GM12878 (cell line): Measurements from ENCODE around the gene CADPS. TPM values are rescaled to one million over a fixed set of nuclear protein-coding genes. Genes with fewer than 3 reads are reported as not detected.

Source experiments
- ATAC-seq: fragments of 200-7000 bp; cut with Tn5 transposase; 3 replicates; pipeline ENCODE4 v1.9.1; 2020; ENCODE audit warnings: mild to moderate bottlenecking, moderate library complexity
- BruUV-seq: library from RNA; stranded (reverse); fragments of 400-500 nt; replicated peaks from 2 replicates; lab custom pipeline; 2021; lab: Mats Ljungman, UMichigan
- CTCF ChIA-PET: fragments of 300-600 bp; sonication (Branson Sonifier 250); formaldehyde crosslinking; extraction: SDS; loops from one replicate; lab custom pipeline; 2021; ENCODE audit warnings: inconsistent platforms; lab: Yijun Ruan, JAX
- POLR2A ChIA-PET: fragments of 350-600 bp; formaldehyde crosslinking; extraction: SDS; loops from one replicate; lab custom pipeline; 2021; ENCODE audit warnings: inconsistent platforms; lab: Charles Lee
- RAD21 ChIA-PET: fragments of 300-600 bp; sonication (Branson Sonifier 250); formaldehyde crosslinking; loops from one replicate; lab custom pipeline; 2023; ENCODE audit warnings: antibody characterized with exemption; ENCODE audit not compliant: unreplicated experiment; lab: Charles Lee
- SMC1A ChIA-PET: fragments of 300-600 bp; sonication (Branson Sonifier 250); formaldehyde crosslinking; loops from one replicate; lab custom pipeline; 2023; ENCODE audit not compliant: unreplicated experiment, uncharacterized antibody; lab: Charles Lee
- DNase-seq: peaks from one replicate; pipeline ENCODE4 v3.0.0-alpha.2; 2011; ENCODE audit warnings: low read depth, low spot score
- FAIRE-seq: peaks from 3 replicates; lab custom pipeline; 2011; peaks lifted over from hg19 to GRCh38; lab: Jason Lieb, UNC
- H2AFZ ChIP-seq: 2 replicates; pipeline ENCODE4 v1.6.0; 2011; ENCODE audit warnings: low read depth, low read length, control low read depth; ENCODE audit not compliant: control insufficient read depth
- H3K27ac ChIP-seq: 2 replicates; pipeline ENCODE4 v1.5.1; 2011; ENCODE audit warnings: control low read depth; ENCODE audit not compliant: control insufficient read depth, insufficient read depth
- H3K27me3 ChIP-seq, 2 experiments: replicated peaks in 1 of 2; 2 replicates each; pipeline versions ENCODE4 v1.6.0 to v1.6.1; 2011; ENCODE audit warnings: low read length in 1 of 2; ENCODE audit not compliant: control insufficient read depth in 2 of 2, insufficient read depth in 2 of 2
- H3K36me3 ChIP-seq, 2 experiments: 2 replicates each; pipeline ENCODE4 v1.5.1; 2011; ENCODE audit warnings: low read length in 1 of 2; ENCODE audit not compliant: control insufficient read depth in 2 of 2, insufficient read depth in 2 of 2
- H3K4me1 ChIP-seq: 2 replicates; pipeline ENCODE4 v1.6.1; 2011; ENCODE audit warnings: mild to moderate bottlenecking, low read length, moderate library complexity, mixed read lengths; ENCODE audit not compliant: control insufficient read depth, insufficient read depth
- H3K4me2 ChIP-seq: 2 replicates; pipeline ENCODE4 v1.6.0; 2011; ENCODE audit warnings: control low read depth; ENCODE audit not compliant: control insufficient read depth, insufficient read depth
- H3K4me3 ChIP-seq: fragments of 200-600 bp; sonication (generic); 2 replicates; pipeline ENCODE4 v1.5.1; 2016
- H3K79me2 ChIP-seq: 2 replicates; pipeline ENCODE4 v1.6.0; 2011; ENCODE audit warnings: low read length; ENCODE audit not compliant: control insufficient read depth, insufficient read depth
- H3K9ac ChIP-seq: 2 replicates; pipeline ENCODE4 v1.8.0; 2011; ENCODE audit warnings: low read length, control low read depth, mixed read lengths; ENCODE audit not compliant: control insufficient read depth, insufficient read depth
- H3K9me3 ChIP-seq: replicated peaks from 3 replicates; pipeline ENCODE4 v1.5.1; 2011; ENCODE audit warnings: mild to moderate bottlenecking, low read length; ENCODE audit not compliant: control insufficient read depth, insufficient read depth
- H4K20me1 ChIP-seq: 2 replicates; pipeline ENCODE4 v1.6.0; 2011; ENCODE audit not compliant: control insufficient read depth, insufficient read depth
- CTCF ChIP-seq, 3 experiments: IDR thresholded peaks in 2 of 3; conservative IDR thresholded peaks in 1 of 3; 2 replicates each; pipeline ENCODE4 v1.5.1; 2011; ENCODE audit warnings: low read depth in 3 of 3, low read length in 3 of 3, mild to moderate bottlenecking in 3 of 3, control low read depth in 2 of 3, moderate library complexity in 2 of 3, inconsistent platforms in 1 of 3, mixed read lengths in 1 of 3; ENCODE audit not compliant: control insufficient read depth in 2 of 3, insufficient read depth in 1 of 3; ENCODE audit errors: extremely low read depth in 1 of 3
- GATAD2B ChIP-seq: fragments of 450-650 bp; conservative IDR thresholded peaks from 2 replicates; pipeline ENCODE4 v1.6.1; 2017; ENCODE audit warnings: low read depth, mild to moderate bottlenecking, moderate library complexity
- HSF1 ChIP-seq: fragments of 150-350 bp; IDR thresholded peaks from 2 replicates; pipeline ENCODE4 v1.6.1; 2014; ENCODE audit warnings: mild to moderate bottlenecking, low read depth, low read length
- KAT2A ChIP-seq: conservative IDR thresholded peaks from 2 replicates; pipeline ENCODE4 v1.6.1; 2011; ENCODE audit warnings: low read depth, low read length; ENCODE audit not compliant: control insufficient read depth
- MEF2A ChIP-seq: IDR thresholded peaks from 2 replicates; pipeline ENCODE4 v1.6.1; 2011; ENCODE audit warnings: low read depth, mild to moderate bottlenecking, low read length, moderate library complexity; ENCODE audit not compliant: insufficient read depth
- NKRF ChIP-seq: fragments of 450-650 bp; conservative IDR thresholded peaks from 2 replicates; pipeline ENCODE4 v1.6.1; 2017; ENCODE audit warnings: mild to moderate bottlenecking, moderate library complexity
- POLR2AphosphoS5 ChIP-seq: IDR thresholded peaks from 2 replicates; pipeline ENCODE4 v1.6.1; 2011; ENCODE audit warnings: mild to moderate bottlenecking, low read length, inconsistent platforms
- ZNF217 ChIP-seq: fragments of 450-650 bp; IDR thresholded peaks from 2 replicates; pipeline ENCODE4 v1.6.1; 2017; ENCODE audit warnings: antibody characterized with exemption, mild to moderate bottlenecking
- ZSCAN29 ChIP-seq: fragments of 450-650 bp; IDR thresholded peaks from 2 replicates; pipeline ENCODE4 v1.6.1; 2017; ENCODE audit warnings: mild to moderate bottlenecking, moderate library complexity
- WGBS: methylation state at CpG from one replicate; pipeline ENCODE4 v1.1.6; 2016; ENCODE audit warnings: low lambda C conversion rate; ENCODE audit not compliant: insufficient replicate concordance, insufficient coverage; ENCODE audit errors: missing lambda C conversion rate; 5-methylcytosine and 5-hydroxymethylcytosine counted together
- in situ Hi-C: fragments of 300-500 bp; cut with MboI; formaldehyde crosslinking; loops from 9 replicates; pipeline ENCODE4 v1.14.3; 2018; ENCODE audit warnings: mixed read lengths
- intact Hi-C: fragments of 100-400 bp; cut with micrococcal nuclease; formaldehyde crosslinking; loops from one replicate; pipeline ENCODE4 v1.14.2; 2022; ENCODE audit not compliant: unreplicated experiment
- polyA plus RNA-seq, 11 experiments: library from polyadenylated mRNA; depleted of rRNA in 4 of 11; unstranded in 6 of 11; stranded (reverse) in 5 of 11; fragments of >200 nt; fragmentation: Nextera tagmentation in 4 of 11; fragmentation: Illumina TruSeq in 1 of 11; extraction: Ambion mirVana in 4 of 11; extraction: Trizol in 1 of 11; gene quantifications; 1 replicate in 1 of 11; 2 replicates in 10 of 11; pipeline versions ENCODE4 v1.2.1 to v1.2.3, GENCODE V29; 2011 to 2016; ENCODE audit warnings: inconsistent platforms in 2 of 11, missing spikeins in 2 of 11, low read depth in 1 of 11
- total RNA-seq, 4 experiments: library from RNA; depleted of rRNA in 3 of 4; stranded (reverse); fragments of >200 nt in 3 of 4; fragmentation: Illumina TruSeq in 1 of 4; extraction: Trizol in 1 of 4; gene quantifications; 2 replicates each; pipeline versions ENCODE4 v1.2.1 to v1.2.3, GENCODE V29; 2013 to 2021

CADPS gene
- total and polyA plus RNA-seq, 10 of the 15 experiments (the other 5 are each of a cell fraction or from before 2014, with no cell fraction given), result 0.20 TPM; not detected in 9

GRCh38 chr3:62367763-62368195, 507.4 kb downstream of the CADPS start:
- no peak for TF ChIP-seq KAT2A
- TF ChIP-seq POLR2AphosphoS5, result no peak
- H3K36me3 ChIP-seq, result no peaks in the 10 kb centered on the region
- DNase-seq (no peak), ATAC-seq (no peak), FAIRE-seq (no peak)
- H3K27ac ChIP-seq, result no peak overlapping the region
- in situ Hi-C loops, result no loop called here
- intact Hi-C loops, result no loop called here
- no peak overlapping the region for H2AFZ ChIP-seq
- SMC1A ChIA-PET, result no interaction called here
- H3K9ac ChIP-seq, result no peak overlapping the region
- no peaks in the 10 kb centered on the region for H4K20me1 ChIP-seq
- no peak overlapping the region for H3K4me2 ChIP-seq
- POLR2A ChIA-PET, result no interaction called here
- no peak overlapping the region for H3K4me3 ChIP-seq
- H3K27me3 ChIP-seq, result peaks cover 8 to 14% of the 10 kb centered on the region in 2 experiments
- no peaks in the 10 kb centered on the region for H3K79me2 ChIP-seq
- H3K9me3 ChIP-seq, result no peaks in the 10 kb centered on the region
- H3K4me1 ChIP-seq, result no peaks in the 10 kb centered on the region
- WGBS, result 20% methylated on average over 23 of the region's 25 CpGs
- RAD21 ChIA-PET, result no interaction called here
- CTCF ChIA-PET, result no interaction called here
- no TSS peak for BruUV-seq

- Histone ChIP-seq H3K4me2 (no peak overlapping the region), H3K4me3 (no peak overlapping the region), H2AFZ (no peak overlapping the region), H3K9me3 (no peaks in the 10 kb centered on the region), H4K20me1 (no peaks in the 10 kb centered on the region), H3K79me2 (no peaks in the 10 kb centered on the region), H3K27me3 (peaks cover 8 to 14% of the 10 kb centered on the region in 2 experiments), H3K36me3 (no peaks in the 10 kb centered on the region), H3K27ac (no peak overlapping the region), H3K9ac (no peak overlapping the region), H3K4me1 (no peaks in the 10 kb centered on the region)
- ChIA-PET SMC1A (interaction anchor here (1.7 kb wide), 1 partner anchor 18 kb away, joined by 3 read pairs; no protein-coding TSS in a partner anchor), RAD21 (no interaction called here), CTCF (no interaction called here), POLR2A (no interaction called here)
- intact Hi-C loops (no loop called here), in situ Hi-C loops (no loop called here)
- no peak for DNase-seq
- 24% methylated on average over 4 of the region's 4 CpGs for WGBS
- no peak for ATAC-seq
- BruUV-seq, result no TSS peak
- FAIRE-seq, result no peak
- TF ChIP-seq HSF1 (no peak), CTCF (IDR thresholded peaks at IDR 0.05 in 2 of 3, conservative IDR thresholded peaks at IDR 0.05 in 1 of 3; ENCODE audit: control insufficient read depth in 2 of 3, extremely low read depth in 1 of 3, insufficient read depth in 1 of 3, low read depth in 3 of 3, low read length in 3 of 3) (no peak), NKRF (no peak), MEF2A (no peak), GATAD2B (no peak), ZNF217 (no peak), ZSCAN29 (no peak)
Measured at GRCh38 chr3:62366126-62366484, 509.1 kb downstream of the CADPS start.
